Hematopoietic multipotent progenitor cell (in vitro differentiated cells): ENCODE measurements around the gene FGF8. TPM values are rescaled to one million over a fixed set of nuclear protein-coding genes. Genes with fewer than 3 reads are reported as not detected.

Experiments
- DNase-seq, 3 donors: peaks; one replicate each; pipeline ENCODE4 v3.0.0-alpha.2; 2011 to 2015; ENCODE audit warnings: low read depth in 2 of 3, low spot score in 2 of 3
- total RNA-seq: library from RNA; depleted of rRNA; stranded (reverse); fragments of >200 nt; gene quantifications from one replicate; pipeline ENCODE4 v1.2.3, GENCODE V29; 2012

The FGF8 gene
- total RNA-seq, 1 donor = not detected

DNA sequence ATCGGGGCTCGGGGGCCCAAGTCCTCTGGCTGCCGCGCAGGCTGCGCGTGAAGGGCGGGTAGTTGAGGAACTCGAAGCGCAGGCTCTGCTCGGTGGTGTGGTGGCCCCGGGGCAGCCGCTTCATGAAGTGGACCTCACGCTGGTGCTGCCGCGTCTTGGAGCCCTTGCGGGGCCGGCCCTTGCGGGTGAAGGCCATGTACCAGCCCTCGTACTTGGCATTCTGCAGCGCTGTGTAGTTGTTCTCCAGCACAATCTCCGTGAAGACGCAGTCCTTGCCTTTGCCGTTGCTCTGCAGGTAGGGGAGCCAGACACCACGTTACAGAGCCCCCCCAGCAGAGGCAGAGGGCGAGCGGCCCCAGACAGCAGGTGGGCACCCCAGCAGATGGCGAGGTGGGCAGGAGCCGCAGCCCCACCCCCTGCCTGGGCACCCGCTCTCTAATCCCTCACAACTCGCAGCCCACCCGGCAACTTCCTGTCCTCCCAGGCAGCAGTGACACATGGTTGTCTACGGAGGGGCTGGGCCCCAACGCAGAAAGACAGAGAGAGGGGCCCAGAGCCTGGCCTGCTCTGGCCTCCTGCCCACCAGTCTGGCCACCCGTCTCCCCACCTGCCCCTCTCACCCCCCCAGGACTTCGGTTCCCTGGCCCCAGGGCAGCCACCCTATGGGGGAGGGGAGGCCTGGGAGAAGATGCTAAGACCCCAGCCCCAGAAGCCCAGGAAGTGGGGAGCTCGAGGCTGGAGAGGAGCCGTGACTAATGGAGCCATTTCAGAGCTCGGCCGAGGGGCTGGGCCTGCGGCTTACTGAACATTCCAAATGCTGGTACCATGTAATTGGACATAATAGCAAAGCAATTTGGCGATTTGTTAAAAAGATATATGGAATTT is 5.3 kb downstream of the FGF8 start:
- no peak for DNase-seq

- DNase-seq = no peak
These were observed 6.3 kb downstream of the FGF8 start for GRCh38 chr10:101769541-101770180.

DNA sequence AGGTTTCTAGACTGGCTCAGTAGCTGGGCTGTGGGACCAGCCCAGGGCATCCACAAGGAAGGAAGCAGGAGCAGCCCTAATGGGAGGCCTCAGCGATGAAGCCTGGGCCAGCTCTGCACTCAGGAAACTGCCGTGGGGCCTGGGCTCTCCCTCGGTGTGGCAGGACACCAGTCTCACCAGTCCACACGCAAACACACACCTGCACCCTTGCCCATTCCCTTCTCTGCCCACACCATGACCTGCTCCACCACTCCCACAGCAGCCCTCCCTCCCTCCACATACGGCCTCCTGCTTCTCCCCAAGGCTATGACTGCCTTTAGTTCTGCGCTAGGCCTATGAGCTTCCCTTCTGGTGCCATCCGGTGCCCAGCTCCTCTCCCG is 7.1 kb downstream of the FGF8 start:
- no peak for DNase-seq

DNA sequence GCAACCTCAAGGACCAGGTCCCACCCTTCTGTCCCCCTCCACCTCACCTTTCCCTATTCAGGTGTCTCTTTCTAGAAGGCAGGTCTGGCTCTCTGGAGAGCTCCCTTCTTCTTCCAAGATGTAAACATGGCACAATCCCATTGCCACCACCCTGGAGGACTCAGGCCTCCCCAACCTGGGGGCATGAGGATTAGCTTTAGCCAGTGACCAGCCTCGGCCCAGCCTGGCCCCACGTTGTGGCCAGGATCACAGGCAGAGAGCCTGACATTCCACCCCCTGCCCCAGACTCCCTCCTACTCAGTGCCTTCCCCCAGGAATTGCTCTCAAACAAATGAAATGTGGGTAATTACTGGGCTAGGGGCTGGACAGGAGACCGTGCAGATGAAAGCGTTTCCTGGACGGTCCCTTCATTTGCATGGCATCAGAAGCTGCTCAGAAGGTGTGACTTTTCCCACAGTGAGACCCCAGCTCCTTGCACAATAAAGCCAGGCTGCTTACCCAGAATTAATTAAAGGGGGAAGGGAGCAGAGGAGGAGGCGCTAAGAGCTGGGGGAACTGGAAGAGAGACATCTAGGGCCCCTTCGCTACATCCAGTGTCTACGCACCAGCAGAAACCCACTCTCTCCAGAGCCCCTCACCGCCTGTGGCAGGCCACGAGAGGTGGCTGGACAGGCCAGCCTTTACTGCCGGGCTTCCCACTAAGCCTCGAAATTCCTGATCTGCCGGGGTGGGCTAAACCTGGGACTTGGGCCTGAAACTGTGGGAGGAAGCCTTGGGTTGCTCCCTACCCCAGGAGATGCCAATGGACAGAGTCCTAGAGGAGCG is 7.7 kb downstream of the FGF8 start:
- no peak for DNase-seq

GRCh38 chr10:101767600-101767945 is 8.3 kb downstream of the FGF8 start:
- no peak for DNase-seq

DNA sequence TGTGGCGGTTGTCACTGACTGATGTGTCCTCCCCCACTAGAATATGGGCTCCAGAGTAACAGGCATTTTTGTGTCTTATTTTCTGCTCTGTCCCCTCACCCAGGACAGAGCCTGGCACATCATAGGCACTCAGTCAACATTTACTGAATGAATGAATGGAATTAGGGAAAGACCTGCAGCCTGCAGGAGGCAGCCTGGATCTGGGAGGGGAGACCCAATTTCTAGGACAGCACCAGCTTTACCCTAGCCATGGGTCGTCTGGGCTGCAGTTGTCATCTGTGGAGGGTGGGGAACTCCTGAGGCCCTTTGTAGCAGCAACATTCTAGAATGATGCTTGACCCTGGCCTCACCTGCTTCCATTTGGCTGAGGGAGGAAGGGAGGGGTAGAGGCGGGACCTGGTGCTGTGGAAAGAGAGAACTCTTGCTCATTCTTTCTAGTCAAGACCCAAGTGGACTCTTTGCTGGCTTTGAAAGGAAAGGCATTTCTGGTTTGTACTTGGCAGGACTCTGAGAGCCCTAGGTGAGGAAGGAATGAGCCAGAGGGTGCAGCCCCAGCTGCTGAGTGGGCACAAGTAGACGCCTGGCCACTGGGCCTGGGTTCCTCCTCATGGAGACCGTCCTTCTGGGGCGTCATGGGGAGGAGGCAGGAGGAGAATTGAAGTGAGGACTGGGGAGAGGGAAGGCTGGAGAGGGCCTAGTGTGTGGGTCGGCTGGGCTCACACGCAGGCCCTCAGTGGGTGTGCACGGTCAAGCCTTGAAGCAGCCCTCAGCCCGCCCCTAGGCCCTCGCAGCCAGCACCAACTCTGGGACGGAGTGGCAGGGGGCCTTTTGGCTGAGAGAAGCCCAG is 8.9 kb downstream of the FGF8 start:
- DNase-seq = no peak

DNA sequence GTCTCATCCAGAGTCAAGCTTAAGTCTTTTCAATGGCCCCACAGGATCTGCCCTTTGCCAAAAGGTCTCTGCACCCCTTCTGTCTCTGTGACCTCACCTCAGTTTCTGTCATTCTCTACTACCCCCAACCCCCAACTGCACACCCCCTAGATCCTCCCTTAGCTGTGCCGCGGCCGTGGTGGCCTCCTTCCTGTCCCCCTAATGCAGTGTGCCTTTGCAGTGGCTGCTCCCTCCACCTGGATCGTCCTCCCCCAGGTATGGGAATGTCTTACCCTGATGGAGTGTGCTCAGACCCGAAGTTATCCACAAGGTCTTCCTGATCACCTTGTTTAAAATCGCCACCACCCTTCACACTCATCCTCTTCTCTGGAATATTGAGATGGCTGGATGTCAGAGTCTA is 9.6 kb downstream of the FGF8 start:
- DNase-seq = no peak

DNA sequence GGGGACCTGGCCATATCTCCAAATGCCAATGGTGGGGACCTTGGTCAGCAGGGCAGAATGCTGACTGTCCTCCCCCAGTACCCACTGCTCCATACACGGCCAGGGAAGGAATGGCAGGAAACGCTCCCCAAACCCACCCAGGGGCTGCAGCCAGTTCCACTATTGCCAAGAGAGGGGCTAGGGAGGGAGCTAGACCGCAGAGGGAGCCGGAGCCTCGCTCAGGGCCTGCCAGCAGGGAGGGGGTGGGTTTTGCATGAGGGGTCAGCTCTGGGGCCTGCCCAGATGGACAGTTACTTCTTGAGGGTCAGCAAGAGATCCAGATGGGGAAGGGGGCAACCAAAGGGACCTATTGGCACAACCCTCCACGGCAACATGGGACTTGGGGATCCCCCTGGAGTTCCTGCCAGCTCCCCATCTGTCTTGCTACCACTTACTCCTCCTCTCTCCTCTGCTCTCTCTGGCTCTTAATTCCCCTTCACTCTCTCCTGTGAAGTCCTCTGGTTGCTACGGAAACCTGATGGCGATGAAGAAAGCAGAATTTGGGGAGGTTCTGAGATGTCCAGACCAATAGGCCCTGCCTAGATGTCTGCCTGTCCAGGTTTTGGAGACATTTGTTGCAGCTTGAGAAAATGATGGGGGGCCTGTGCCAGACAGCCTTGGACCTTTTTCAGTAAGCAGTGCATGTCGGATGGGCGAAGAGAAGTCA is 12.6 kb downstream of the FGF8 start:
- DNase-seq = no peak

DNA sequence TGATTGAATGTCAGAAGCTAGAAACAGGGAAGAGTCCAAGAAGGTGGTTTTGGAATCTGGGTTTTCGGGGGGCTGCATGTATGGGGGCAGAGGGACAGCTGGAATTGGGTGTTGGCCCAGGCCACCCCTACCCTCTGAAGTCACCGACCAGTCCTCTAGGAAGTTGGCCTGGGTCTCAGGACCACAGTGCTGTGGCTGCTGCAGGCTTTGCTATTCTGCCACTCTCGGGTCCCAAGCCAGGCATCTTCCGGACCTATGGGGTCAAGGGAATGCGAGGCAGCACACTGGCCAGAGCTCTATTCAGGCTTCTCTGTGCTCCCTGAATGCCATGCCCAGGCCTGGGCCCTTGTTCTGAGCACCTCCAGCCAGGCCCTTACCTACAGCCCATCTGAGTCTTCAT is 13.2 kb downstream of the FGF8 start:
- no peak for DNase-seq

GRCh38 chr10:101761226-101761625 is 14.7 kb downstream of the FGF8 start:
- no peak for DNase-seq

- DNase-seq = no peak
These were observed 15.4 kb downstream of the FGF8 start for GRCh38 chr10:101760510-101760909.

DNA sequence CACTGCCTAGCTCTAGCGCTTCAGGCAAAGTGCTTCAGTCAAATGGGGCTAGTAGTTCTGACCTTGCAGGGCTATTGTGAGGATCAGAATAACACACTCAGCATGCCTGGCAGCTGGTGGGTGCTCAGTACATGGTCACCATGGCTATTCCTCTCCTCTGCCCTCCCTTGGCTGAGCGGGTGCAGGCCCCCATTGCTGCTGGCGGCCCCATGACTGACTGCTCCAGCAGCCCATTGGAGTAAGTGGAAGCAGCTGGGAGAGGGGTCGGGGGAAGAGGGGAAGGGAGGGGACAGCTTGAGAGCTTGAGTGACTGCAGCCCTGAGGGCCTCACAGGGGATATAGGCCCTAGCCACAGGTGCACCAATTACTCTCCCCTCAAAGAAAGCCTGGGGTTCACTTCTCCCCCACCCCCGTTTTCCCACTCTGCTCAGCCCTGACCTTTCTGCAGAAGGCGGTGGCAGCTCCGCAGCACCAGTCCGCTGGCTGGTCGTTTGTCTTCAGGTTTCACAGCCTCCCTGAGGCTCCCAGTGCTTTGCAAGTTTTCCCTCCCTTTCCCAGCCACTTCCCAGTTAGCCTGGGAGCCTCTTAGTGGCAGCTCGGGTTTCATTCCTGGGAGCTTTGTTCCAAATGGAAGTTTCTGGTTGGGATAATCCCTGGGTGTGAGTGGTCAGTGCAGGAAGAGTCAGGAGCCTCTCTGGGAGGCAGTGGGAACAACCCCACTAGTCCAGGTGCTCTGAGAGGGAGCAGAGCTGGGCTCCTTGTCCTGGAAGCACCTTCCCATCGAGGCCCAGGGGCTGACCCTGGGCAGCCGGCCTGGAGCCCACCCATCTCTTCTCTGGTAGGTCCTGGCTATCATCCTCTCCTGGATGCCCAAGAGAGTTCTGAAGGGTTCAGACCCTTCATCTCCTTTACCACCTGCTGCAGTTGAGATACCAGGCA is 16.3 kb downstream of the FGF8 start:
- DNase-seq = no peak

- DNase-seq = no peak
These were observed 17.1 kb downstream of the FGF8 start for GRCh38 chr10:101758858-101759257.

- no peak for DNase-seq
These were observed 23.7 kb downstream of the FGF8 start for GRCh38 chr10:101752241-101752640.

- DNase-seq = no peak
These were observed 26.6 kb downstream of the FGF8 start for GRCh38 chr10:101749047-101750016.

DNA sequence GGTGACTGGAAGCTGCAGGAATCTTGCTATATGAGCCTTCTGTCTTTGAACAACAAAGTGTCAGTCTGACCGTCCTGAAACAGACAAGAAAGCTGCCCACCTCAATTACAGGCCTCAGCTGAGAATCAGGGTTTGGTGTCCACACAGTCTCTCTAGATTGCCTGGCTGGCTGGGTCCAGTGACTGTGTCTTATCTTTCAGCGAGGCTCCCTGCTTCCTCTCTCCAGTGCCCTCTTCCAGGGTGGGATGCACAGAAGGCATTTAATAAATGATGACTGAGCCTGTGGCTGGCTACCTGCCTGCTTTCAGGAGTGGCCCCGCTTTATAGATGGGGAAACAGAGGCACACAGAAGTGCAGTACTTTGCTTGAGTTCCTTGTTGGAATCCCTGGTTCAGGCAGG is 27.4 kb downstream of the FGF8 start:
- DNase-seq = no peak

DNA sequence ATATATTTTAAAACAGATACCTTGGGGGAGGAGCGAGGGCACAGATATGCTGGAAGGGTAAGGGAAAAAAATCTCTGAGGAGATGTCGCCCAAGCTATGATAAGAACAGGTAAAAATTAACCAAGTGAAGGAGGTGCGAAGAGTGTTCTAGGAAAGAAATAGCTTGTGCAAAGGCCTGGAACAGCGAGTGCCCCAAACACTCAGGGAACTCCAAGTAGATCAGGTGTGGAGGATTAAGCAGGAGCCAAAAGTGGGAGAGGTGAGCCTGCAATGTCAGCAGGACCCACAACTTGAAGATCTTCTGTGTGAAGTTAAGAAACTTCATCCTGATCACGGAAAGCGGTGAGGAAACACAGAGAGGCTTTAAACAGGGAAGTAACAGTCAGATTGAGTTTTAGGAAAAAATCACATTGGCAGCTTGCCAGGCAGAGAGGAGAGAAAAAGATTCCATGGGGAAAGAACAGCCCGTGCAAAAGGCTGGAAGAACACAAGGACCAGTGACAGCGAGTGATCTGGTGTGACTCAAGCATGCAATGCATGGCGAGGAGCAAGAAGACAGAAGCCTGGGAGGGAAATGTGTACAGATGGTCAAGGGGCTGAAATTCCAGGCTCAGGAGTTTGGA is 30.7 kb downstream of the FGF8 start:
- no peak for DNase-seq
